SU-DHL-6 (cell line): ENCODE data around the gene STRBP.

ENCODE experiments used
- H2AFZ ChIP-seq: fragments of 200-600 bp; sonication (generic); 2 replicates; pipeline ENCODE4 v1.6.1; 2014; ENCODE audit warnings: low read depth, mild to moderate bottlenecking, moderate library complexity, mixed read lengths, antibody characterized with exemption, low read length; ENCODE audit not compliant: severe bottlenecking
- H3F3A ChIP-seq: fragments of 200-600 bp; shearing (Covaris generic); 2 replicates; pipeline ENCODE4 v1.6.0; 2016; ENCODE audit warnings: antibody characterized with exemption, mild to moderate bottlenecking; ENCODE audit not compliant: insufficient read depth
- H3K27ac ChIP-seq: fragments of 200-600 bp; sonication (generic); 2 replicates; pipeline ENCODE4 v1.5.1; 2016; ENCODE audit warnings: low read depth, mild to moderate bottlenecking, low read length, moderate library complexity, mixed read lengths
- H3K27me3 ChIP-seq: fragments of 200-600 bp; sonication (generic), shearing (Covaris generic); 2 replicates; pipeline ENCODE4 v1.6.0; 2014; ENCODE audit warnings: mild to moderate bottlenecking, low read length
- H3K36me3 ChIP-seq: fragments of 200-600 bp; sonication (generic); 2 replicates; pipeline ENCODE4 v1.6.1; 2014; ENCODE audit warnings: mild to moderate bottlenecking, low read length, mixed read lengths
- H3K4me2 ChIP-seq: fragments of 300-600, 200-600 bp; shearing (Covaris generic), sonication (generic); 2 replicates; pipeline ENCODE4 v1.6.0; 2014; ENCODE audit warnings: low read length, low read depth, mild to moderate bottlenecking; ENCODE audit not compliant: poor library complexity, severe bottlenecking
- H3K4me3 ChIP-seq: fragments of 200-600 bp; sonication (generic); 2 replicates; pipeline ENCODE4 v1.5.1; 2014; ENCODE audit warnings: antibody characterized with exemption, low read length, mild to moderate bottlenecking, mixed read lengths; ENCODE audit not compliant: insufficient read depth, poor library complexity, severe bottlenecking
- H3K79me2 ChIP-seq: fragments of 200-600 bp; sonication (generic); 2 replicates; pipeline ENCODE4 v1.6.1; 2014; ENCODE audit warnings: mild to moderate bottlenecking, low read length, moderate library complexity; ENCODE audit not compliant: insufficient read depth
- H3K9ac ChIP-seq: fragments of 200-600 bp; sonication (generic); 2 replicates; pipeline ENCODE4 v1.7.0; 2014; ENCODE audit warnings: mild to moderate bottlenecking, low read length
- H3K9me2 ChIP-seq: fragments of 200-600 bp; sonication (generic); replicated peaks from 2 replicates; pipeline ENCODE4 v1.6.1; 2014; ENCODE audit warnings: low read length; ENCODE audit not compliant: insufficient read depth
- H3K9me3 ChIP-seq: fragments of 200-600 bp; sonication (generic); 2 replicates; pipeline ENCODE4 v1.6.1; 2014; ENCODE audit warnings: low read length, mixed read lengths; ENCODE audit not compliant: insufficient read depth
- H4K20me1 ChIP-seq: fragments of 200-600 bp; sonication (generic); 2 replicates; pipeline ENCODE4 v1.6.1; 2014; ENCODE audit warnings: low read depth, mild to moderate bottlenecking, antibody characterized with exemption, low read length, moderate library complexity, mixed read lengths
- CTCF ChIP-seq: fragments of 200-600 bp; sonication (generic); IDR thresholded peaks from one replicate; pipeline ENCODE4 v1.5.1; 2017; ENCODE audit warnings: antibody characterized with exemption, mild to moderate bottlenecking, low read length, moderate library complexity; ENCODE audit not compliant: insufficient read depth, poor library complexity, severe bottlenecking
- EZH2phosphoT487 ChIP-seq: fragments of 200-600 bp; sonication (generic), shearing (Covaris generic); conservative IDR thresholded peaks from 2 replicates; pipeline ENCODE4 v1.6.1; 2018; ENCODE audit warnings: mild to moderate bottlenecking, antibody characterized with exemption, low read length, moderate library complexity, mixed read lengths

STRBP gene

GRCh38 chr9:123108976-123109375 is 159.4 kb downstream of the STRBP start:
- no peak overlapping the region for H3K4me2 ChIP-seq
- H3K9me2 ChIP-seq = no peaks in the 10 kb centered on the region
- H3K27me3 ChIP-seq = no peaks in the 10 kb centered on the region
- no peaks in the 10 kb centered on the region for H3K36me3 ChIP-seq
- no peaks in the 10 kb centered on the region for H3K9me3 ChIP-seq
- H3K79me2 ChIP-seq = no peaks in the 10 kb centered on the region
- no peaks in the 10 kb centered on the region for H4K20me1 ChIP-seq
- H3K4me3 ChIP-seq = no peak overlapping the region
- H3F3A ChIP-seq = peaks cover 21% of the 10 kb centered on the region
- H3K9ac ChIP-seq = no peak overlapping the region
- H3K27ac ChIP-seq = no peak overlapping the region
- H2AFZ ChIP-seq = no peak overlapping the region
- no peak for TF ChIP-seq CTCF

- H3F3A ChIP-seq = peaks cover 29% of the 10 kb centered on the region
- H4K20me1 ChIP-seq = no peaks in the 10 kb centered on the region
- H3K4me3 ChIP-seq = no peak overlapping the region
- no peaks in the 10 kb centered on the region for H3K36me3 ChIP-seq
- no peak overlapping the region for H3K27ac ChIP-seq
- H3K27me3 ChIP-seq = no peaks in the 10 kb centered on the region
- no peak overlapping the region for H2AFZ ChIP-seq
- H3K9ac ChIP-seq = no peak overlapping the region
- no peaks in the 10 kb centered on the region for H3K9me2 ChIP-seq
- no peaks in the 10 kb centered on the region for H3K79me2 ChIP-seq
- TF ChIP-seq CTCF (no peak), EZH2phosphoT487 (no peak)
- H3K4me2 ChIP-seq = no peak overlapping the region
- H3K9me3 ChIP-seq = no peaks in the 10 kb centered on the region
Measured at GRCh38 chr9:123107639-123108285, 160.6 kb downstream of the STRBP start.

DNA sequence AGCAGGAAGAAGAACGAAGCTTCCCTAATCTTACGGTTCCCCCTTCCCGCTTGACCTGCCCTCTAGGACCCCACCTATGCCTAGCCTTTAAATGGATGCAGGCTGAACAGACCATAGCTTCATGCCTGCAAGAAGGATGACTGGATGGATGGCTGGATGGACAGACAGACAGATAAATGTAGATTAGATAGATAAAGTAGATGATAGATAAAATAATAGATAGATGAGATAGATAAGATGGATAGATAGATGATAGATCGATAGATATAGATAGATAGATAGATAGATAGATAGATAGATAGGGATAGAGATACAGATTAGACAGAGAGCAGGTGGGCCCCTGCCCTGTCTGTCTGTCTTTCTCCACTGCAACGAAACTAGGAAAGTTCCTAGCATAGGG is 162.9 kb downstream of the STRBP start:
- Histone ChIP-seq H3K27ac (no peak overlapping the region), H3F3A (peaks cover 34% of the 10 kb centered on the region), H3K27me3 (no peaks in the 10 kb centered on the region), H3K9ac (no peak overlapping the region), H3K9me2 (no peaks in the 10 kb centered on the region), H3K36me3 (no peaks in the 10 kb centered on the region), H3K4me2 (no peak overlapping the region), H3K4me3 (no peak overlapping the region), H2AFZ (no peak overlapping the region), H3K79me2 (no peaks in the 10 kb centered on the region), H3K9me3 (no peaks in the 10 kb centered on the region), H4K20me1 (no peaks in the 10 kb centered on the region)
- no peak for TF ChIP-seq CTCF
- TF ChIP-seq EZH2phosphoT487 = no peak
